GM12892 (cell line): Measurements from ENCODE around the gene ADGRB3.
"Not testable (repeated sequence)": the region's sequence is repeated elsewhere in the genome, so short reads cannot be mapped to it uniquely, and the experiment has no call there.

ENCODE experiments used
- DNase-seq: peaks from one replicate; pipeline ENCODE4 v3.0.0; 2011; ENCODE audit not compliant: insufficient read length
- FAIRE-seq: peaks from 2 replicates; lab custom pipeline; 2011; peaks lifted over from hg19 to GRCh38; lab: Jason Lieb, UNC
- POLR2A ChIP-seq: IDR thresholded peaks from 2 replicates; pipeline ENCODE4 v1.6.1; 2011; ENCODE audit warnings: low read depth, low read length, control low read depth
- POLR2AphosphoS5 ChIP-seq: IDR thresholded peaks from 2 replicates; pipeline ENCODE4 v1.6.1; 2011; ENCODE audit warnings: low read depth, low read length, control low read depth
- TAF1 ChIP-seq: IDR thresholded peaks from 2 replicates; pipeline ENCODE4 v1.6.1; 2011; ENCODE audit warnings: low read depth, mild to moderate bottlenecking, control low read depth, low read length, borderline replicate concordance

The ADGRB3 gene

DNA sequence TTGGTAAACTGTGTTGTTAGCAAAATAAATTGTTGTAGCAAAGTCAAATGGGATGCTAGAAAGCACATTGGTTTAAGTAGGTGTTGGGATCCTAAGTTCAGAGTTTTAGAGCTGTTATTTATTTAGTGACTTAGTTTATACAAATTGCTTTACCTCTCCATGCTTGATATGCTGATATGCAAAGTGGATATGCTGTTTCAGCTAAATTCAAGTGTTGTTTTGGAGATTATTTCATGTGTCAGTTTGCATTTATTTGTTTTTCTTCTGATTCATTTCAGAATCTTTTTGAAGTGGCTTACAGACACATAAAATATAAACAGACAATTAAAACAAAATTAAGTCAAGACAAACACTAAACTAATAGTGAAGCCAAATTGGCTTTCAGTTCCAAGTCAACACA is 203.5 kb downstream of the ADGRB3 start:
- DNase-seq = no peak
- no peak for FAIRE-seq
- TF ChIP-seq POLR2A = no peak
- no peak for TF ChIP-seq POLR2AphosphoS5
- TF ChIP-seq TAF1 = no peak

DNA sequence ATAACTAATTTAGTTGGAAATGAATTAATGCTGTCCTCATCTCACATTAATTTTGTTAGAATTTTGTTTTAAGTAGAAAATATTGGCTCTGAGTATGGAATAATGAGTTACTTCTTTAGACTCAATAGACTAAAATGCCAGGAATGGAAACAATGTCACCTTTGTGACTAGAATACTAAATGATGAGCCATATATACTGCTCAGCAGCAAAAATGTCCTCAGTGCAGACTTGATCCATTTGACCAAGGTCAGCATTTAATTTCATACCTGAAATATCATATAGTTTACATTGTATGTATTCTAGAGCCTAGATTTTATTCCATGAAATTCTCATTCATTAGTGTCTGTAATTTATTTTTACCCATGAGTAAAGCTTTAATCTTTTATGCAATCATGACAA is 217.7 kb downstream of the ADGRB3 start:
- TF ChIP-seq POLR2A (no peak), TAF1 (no peak), POLR2AphosphoS5 (no peak)
- no peak for FAIRE-seq

DNA sequence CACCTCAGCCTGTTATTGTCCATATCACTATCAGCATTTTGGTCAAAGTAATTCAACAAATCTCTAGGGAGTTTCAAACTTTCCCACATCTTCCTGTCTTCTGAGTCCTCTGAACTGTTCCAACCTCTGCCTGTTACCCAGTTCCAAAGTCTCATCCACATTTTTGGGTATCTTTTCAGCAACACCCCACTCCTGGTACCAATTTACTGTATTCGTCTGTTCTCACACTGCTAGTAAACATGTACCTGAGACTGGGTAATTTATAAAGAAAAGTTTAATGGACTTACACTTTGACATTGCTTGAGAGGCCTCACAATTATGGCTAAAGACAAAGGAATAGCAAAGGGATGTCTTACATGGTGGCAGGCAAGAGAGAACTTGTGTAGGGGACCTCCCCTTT is 224.2 kb downstream of the ADGRB3 start:
- TF ChIP-seq POLR2A (no peak), TAF1 (no peak), POLR2AphosphoS5 (no peak)
- FAIRE-seq (no peak), DNase-seq (no peak)

More for the DNA sequence above, 217.7 kb downstream of the ADGRB3 start:
- no peak for DNase-seq

- no peak for TF ChIP-seq POLR2A
- TF ChIP-seq POLR2AphosphoS5 = no peak
- TF ChIP-seq TAF1 = no peak
- DNase-seq = no peak
- no peak for FAIRE-seq
These were observed 233.6 kb downstream of the ADGRB3 start for GRCh38 chr6:68868646-68869045.

DNA sequence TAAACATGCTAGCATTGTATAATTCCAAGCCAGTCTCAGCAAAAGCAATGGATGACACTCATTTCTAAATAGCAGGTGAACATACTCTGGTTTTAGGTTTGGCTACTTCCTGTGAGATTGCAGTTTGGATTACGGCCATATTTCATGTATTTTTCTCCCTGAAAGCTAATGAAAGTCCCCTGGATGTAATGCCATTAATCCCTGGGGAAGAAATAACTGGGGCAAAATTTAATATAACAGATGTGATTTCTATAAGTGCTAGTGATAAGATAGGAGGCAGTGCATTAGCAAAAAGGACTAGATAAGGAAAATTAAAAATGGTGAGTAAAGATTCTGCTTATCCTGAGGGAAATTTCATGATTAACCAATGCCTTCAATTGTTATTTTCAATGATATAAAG is 238.2 kb downstream of the ADGRB3 start:
- DNase-seq = no peak
- TF ChIP-seq TAF1 (no peak), POLR2AphosphoS5 (no peak), POLR2A (no peak)

DNA sequence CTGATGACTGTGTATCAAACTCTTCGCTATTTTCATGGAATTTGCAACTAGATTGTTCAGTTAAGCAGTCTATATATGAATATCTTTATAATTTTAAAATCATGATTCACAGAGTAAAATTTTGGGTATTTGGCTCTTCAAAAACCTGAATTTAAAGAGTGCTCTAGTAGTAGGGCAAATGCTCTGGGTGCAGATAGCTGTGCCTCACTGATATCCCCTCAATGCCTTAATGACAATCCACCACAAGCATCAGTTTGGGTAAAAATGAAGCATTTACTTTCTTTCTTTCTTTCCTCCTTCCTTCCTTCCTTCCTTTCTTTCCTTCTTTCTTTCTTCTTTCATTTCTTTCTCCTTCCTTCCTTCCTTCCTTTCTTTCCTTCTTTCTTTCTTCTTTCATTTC is 239.7 kb downstream of the ADGRB3 start:
- TF ChIP-seq POLR2AphosphoS5 (no peak), TAF1 (no peak), POLR2A (no peak)
- DNase-seq (no peak), FAIRE-seq (no peak)

More for the DNA sequence above, 238.2 kb downstream of the ADGRB3 start:
- FAIRE-seq = no peak

- DNase-seq (no peak), FAIRE-seq (no peak)
- TF ChIP-seq TAF1 = no peak
- no peak for TF ChIP-seq POLR2AphosphoS5
- no peak for TF ChIP-seq POLR2A
These were observed 240.3 kb downstream of the ADGRB3 start for GRCh38 chr6:68875403-68875802.

DNA sequence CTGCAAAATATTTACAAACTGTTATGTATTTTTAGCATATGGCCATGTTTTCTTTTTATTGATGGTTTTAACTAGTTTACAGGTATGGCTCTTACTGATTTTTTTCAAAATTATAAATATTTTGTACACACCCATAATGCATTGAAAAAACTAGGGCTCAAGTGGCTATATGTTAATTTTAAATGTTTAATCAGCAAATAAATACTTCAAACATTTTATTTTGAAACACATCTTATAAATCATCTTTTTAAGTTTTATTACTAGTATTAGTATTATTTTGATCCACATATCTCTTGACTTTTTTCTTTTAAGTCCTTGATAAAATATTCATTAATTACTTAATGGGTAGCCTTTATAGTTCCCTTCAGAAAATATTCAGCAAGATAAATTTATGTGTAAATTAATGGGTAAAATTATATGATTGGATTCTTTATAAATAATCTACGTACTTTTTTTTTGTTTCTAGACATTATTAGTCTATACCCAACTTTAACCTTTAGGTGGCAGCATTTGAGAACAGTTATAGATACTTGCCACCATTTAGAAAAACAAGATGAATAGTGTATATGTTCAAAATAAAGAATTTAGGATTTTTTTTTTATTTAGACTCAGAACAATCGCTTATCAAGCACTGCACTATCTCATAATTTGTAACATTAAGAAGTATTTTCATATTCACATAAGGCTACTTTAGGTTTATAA is 241.9 kb downstream of the ADGRB3 start:
- FAIRE-seq = no peak
- TF ChIP-seq POLR2A = no peak
- TF ChIP-seq TAF1 = no peak
- no peak for TF ChIP-seq POLR2AphosphoS5

GRCh38 chr6:68880050-68880813 is 245.2 kb downstream of the ADGRB3 start:
- FAIRE-seq (no peak), DNase-seq (no peak)
- TF ChIP-seq POLR2AphosphoS5 (no peak), TAF1 (no peak), POLR2A (no peak)

More for the DNA sequence above, 241.9 kb downstream of the ADGRB3 start:
- DNase-seq = no peak

DNA sequence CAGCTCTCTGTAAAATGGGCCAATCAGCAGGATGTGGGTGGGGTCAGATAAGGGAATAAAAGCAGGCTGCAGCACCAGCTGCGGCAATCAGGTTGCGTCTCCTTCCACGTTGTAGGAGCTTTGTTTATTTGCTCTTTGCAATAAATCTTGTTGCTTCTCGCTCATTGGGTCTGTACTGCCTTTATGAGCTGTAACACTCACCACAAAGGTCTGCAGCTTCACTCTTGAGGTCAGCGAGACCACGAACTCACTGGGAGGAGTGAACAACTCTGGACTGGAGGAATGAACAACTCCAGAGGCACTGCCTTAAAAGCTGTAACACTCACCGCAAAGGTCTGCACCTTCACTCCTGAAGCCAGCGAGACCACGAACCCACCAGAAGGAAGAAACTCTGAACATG is 248.2 kb downstream of the ADGRB3 start:
- not testable (repeated sequence) for FAIRE-seq, DNase-seq

GRCh38 chr6:68891419-68891818 is 256.3 kb downstream of the ADGRB3 start:
- TF ChIP-seq POLR2A = no peak
- TF ChIP-seq POLR2AphosphoS5 = no peak
- TF ChIP-seq TAF1 = no peak
- DNase-seq (no peak), FAIRE-seq (no peak)

GRCh38 chr6:68892452-68892851 is 257.4 kb downstream of the ADGRB3 start:
- TF ChIP-seq TAF1 = no peak
- TF ChIP-seq POLR2AphosphoS5 = no peak
- TF ChIP-seq POLR2A = no peak
- no peak for DNase-seq
- no peak for FAIRE-seq

DNA sequence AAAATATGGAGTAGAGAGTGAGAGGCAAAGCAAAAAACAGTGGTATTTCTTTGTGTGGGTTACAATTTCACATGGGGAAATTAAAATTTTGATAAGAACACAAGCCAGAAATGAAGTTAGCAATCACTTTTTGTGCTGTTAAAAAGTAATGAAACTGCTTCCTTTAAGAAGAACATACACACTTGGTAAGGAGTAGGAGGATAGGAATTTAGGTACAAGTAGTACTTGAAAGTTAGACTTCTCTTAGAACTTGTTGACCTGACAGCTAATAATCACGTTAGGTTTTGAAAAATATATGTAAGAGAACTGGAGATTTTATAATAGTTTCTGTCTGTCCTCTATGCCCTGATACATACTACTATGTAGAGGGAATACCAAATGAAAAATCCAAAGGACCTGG is 260.8 kb downstream of the ADGRB3 start:
- DNase-seq = no peak
- FAIRE-seq = no peak
- no peak for TF ChIP-seq POLR2AphosphoS5
- TF ChIP-seq POLR2A = no peak
- no peak for TF ChIP-seq TAF1
